Measurements from ENCODE around the gene REP15.
"Not testable (repeated sequence)": the region's sequence is repeated elsewhere in the genome, so short reads cannot be mapped to it uniquely, and the experiment has no call there.

The REP15 gene

DNA sequence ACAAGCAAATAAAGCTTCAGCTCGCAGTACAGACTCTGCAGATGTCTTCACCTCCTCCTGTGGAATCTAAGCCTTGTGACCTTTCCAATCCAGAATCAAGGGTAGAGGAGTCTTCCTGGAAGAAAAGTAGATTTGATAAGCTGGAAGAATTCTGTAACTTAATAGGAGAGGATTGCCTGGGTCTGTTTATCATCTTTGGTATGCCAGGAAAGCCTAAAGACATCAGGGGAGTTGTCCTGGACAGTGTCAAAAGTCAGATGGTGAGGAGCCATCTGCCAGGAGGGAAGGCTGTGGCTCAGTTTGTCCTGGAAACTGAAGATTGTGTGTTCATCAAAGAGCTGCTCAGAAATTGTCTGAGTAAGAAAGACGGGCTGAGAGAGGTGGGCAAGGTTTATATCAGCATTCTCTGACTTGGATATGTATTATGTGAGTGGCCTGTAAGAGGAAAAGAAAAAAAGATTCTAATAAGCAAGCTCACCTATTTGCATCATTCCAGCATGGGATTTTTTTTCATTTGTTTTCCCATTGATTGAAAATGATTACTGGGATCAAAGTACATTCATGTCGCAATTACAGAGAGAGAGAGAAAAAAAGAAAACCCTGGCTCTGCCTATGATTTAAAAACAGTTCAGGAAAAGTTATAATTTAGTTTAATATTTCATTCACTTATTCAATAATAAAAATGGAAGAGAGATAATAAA, 767 bp downstream of the REP15 start:
- no peak for DNase-seq (ENCODE audit: low read depth in 2 of 3, low spot score in 2 of 3)

DNA sequence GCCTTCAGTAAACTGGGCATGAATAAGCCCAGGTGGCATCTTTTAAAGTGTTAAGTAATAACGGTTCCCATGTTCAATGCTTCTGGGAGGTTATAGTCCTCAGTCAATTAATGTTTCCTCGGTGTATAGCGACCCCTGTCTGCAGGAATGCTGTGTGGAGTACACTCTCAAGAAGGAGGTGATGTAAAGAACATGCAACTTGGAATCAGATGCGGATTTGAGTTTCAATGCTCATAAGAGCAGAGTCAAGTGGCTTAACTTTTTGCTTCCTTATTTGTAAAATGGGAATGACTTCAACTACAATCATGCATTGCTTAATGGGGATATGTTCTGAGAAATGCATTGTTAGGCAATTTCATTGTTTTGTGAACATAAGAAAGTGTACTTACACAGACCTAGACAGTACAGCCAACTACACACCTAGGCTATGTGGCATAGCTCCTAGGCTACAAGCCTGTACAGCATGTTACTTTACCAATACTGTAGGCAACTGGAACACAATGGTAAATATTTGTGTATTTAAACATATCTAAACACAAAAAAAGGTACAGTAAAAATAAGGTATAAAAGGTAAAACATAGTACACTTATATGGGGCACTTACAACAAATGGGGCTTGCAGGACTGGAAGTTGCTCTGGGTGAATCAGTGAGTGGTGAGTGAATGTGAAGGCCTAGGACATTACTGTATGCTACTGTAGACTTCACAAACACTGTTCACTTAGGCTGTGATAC, 7.6 kb downstream of the REP15 start:
- DNase-seq (ENCODE audit: low read depth in 2 of 3, low spot score in 2 of 3): peak; percentile 16 to 20 (median 18)

DNA sequence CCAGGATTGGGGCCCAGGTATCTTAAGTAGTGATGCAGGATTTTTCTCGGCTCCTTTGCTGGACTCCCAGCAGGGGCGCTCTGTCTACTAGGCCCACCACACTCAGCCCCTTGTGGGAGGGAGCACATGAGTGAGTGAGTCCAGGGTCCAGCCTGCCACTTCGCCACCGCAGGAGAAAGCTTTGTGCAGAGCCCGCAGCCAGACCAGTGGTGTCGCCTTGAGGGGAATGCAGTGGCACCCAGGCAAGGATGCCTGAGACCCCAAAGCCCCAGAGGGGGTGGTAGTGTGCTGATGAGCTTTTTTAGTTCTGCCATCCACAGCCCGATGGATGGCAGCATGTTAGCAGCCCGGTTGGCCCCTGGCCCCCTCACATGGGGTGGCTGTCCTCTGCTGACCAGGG, 9.0 kb downstream of the REP15 start:
- no peak for DNase-seq (ENCODE audit: low read depth in 2 of 3, low spot score in 2 of 3)

DNA sequence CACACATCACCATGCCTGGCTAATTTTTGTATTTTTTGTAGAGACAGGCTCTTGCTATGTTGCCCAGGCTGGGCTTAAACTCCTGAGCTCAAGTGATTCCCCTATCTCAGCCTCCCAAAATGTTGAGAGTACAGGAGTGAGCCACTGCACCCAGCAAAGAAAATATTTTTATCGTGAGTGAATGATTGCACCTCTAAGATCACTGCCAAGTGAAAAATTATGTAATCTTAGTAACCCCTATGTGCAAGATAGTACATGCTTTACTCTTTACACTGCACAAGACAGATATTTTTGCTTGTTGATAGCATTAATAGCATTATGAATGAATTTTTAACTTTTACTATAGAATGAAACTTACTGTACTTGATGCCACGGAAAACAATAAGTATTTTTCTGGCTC, 11.0 kb downstream of the REP15 start:
- DNase-seq (ENCODE audit: low read depth in 2 of 3, low spot score in 2 of 3): no peak

DNA sequence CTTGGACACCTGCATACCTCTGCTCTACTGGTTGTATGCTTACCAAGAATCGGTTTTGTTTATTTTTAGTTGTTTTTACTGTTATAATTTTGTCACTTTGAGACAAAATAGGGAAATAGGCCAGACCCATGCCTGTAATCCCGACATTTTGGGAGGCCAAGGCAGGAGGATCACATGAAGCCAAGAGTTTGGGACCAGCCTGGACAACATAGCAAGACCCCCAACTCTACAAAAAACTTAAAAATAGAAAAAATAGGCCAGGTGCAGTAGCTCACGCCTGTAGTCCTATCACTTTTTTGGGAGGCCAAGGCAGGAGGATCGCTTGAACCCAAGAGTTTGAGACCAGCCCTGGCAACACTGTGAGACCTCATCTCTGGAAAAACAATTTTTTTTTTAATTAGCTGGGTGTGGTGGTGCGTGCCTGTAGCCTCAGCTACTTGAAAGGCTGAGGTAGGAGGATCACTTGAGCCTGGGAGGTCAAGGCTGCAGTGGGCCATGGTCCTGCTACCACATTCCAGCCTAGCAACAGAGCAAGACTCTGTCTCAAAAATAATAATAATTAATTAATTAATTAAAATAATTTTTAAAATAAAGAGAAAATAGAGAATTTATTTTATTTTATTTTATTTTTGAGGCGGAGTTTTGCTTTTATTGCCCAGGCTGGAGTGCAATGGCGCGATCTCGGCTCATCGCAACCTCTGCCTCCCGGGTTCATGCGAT, 13.1 kb downstream of the REP15 start:
- no peak for DNase-seq (ENCODE audit: low read depth in 2 of 3, low spot score in 2 of 3)

DNA sequence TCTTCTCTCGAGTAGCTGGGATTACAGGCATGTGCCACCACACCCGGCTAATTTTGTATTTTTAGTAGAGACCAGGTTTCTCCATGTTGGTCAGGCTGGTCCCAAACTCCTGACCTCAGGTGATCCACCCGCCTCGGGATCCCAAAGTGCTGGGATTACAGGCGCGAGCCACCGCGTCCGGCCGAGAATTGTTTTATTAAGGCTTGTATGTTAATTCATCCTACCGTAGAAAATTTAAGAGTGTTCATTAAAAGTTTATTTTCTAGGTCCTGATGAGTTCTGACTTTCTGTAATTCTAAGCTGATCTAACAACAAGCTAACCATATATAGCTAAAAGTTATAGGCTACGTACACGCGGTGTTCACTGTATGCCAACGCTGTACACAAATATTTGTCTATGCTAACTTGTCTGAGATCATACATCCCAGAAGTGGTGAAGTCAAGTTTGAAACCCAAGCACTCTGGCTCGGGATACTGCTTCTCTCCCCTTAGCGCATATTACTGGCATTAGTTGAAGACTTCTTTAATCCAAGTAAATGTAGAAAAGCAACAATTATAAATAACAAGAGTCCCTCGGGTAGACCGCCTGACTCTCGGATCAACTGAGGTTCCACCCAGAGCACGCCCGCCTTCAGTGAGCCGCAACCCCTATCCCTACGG, 13.8 kb downstream of the REP15 start:
- DNase-seq (ENCODE audit: low read depth in 2 of 3, low spot score in 2 of 3): no peak

DNA sequence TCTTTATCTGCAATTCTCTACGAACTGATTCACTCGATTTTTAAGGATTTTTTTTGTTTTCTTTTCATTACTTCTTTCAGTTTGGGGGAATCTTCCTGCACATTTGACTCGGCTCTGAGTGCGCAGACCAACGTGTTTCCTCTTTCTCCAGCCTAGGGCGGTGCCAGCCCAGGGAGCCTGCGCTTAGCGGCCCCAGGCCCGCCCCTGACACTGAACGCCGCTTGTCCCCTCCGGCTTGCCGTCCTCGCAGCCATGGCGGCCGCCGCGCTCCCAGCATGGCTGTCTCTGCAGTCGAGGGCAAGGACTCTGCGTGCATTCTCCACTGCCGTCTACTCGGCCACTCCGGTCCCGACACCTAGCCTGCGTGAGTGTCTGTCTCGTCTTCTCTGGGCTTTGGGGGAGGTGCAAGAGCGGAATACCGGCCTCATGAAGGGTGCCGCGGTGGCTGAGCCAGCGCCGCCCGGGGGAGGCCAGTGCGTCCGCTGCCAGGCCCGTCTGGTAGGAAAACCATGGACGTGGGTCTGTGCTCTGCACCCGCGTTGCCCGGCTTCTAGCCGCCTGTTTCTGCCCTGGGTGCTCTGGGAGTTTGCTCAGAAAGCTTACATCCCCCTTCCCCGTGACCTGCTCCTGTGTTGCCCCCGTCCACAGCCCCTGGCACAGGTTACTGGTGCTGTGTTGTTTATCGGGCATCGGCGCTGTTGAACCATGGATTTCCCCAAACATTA, 14.5 kb downstream of the REP15 start, which contains the start of gene MRPS35:
TSS of gene MRPS35 (plus strand) at position 241 of the 725 bp plus-strand sequence. CDS start at position 253, 12 bp downstream.
- peak; percentile 77 to 85 (median 79) for DNase-seq (ENCODE audit: low read depth in 2 of 3, low spot score in 2 of 3)

DNA sequence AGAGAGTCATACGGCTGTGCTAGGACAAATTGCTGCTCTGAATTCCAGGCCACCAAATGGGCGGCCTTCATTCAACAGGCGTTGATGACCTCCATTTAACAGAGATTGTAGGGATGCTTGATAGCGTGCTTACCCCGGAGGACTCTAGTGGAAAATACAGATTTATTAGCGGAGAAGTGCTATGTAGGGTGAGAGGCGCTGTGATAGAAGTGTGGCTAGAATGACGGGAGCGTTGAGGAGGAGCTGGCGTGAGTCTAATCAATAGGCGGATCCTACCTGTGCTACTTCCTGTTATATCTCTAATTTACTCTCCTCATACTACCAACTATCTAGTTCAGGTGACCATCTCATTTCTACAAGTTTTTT, 15.1 kb downstream of the REP15 start:
- DNase-seq (ENCODE audit: low read depth in 2 of 3, low spot score in 2 of 3): no peak

DNA sequence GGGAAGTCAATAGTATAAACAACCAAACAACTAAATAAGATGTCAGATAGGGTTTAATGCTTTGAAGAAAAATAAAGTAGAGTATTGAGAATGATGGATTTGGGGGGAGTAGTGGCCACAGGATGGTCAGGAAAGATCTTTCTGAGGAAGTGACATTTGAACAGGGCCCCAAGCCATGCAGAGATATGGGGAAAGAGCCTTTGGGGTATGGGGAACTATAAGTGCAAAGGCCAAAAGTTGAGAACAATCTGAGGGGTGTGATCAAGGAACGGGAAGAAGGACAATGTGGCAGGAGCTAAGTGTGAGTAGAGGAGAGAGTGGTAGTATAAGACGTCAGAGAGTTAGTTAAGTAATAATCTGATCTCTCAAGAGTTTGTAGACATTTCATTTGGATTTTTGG, 15.7 kb downstream of the REP15 start:
- DNase-seq (ENCODE audit: low read depth in 2 of 3, low spot score in 2 of 3): no peak

DNA sequence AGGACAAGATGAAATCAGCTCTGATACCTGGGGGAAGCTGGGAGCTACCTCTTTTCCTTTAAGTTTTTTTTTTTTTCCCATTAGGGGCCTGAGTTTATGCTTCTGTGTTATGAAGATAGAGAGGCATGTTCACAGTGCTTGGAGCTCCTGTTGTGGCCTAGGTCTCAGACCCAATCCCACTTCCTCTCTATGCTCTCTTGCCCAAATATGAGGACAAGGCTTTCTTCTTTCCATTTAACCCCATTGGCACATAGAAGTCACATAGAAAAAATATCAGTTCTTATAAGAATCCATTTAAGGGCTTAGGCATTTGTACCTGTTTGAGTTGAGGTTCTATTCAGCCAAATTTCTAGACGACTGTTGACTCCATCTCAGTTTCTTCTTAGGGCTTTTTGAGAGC, 27.0 kb downstream of the REP15 start:
- no peak for DNase-seq (ENCODE audit: low read depth in 2 of 3, low spot score in 2 of 3)

DNA sequence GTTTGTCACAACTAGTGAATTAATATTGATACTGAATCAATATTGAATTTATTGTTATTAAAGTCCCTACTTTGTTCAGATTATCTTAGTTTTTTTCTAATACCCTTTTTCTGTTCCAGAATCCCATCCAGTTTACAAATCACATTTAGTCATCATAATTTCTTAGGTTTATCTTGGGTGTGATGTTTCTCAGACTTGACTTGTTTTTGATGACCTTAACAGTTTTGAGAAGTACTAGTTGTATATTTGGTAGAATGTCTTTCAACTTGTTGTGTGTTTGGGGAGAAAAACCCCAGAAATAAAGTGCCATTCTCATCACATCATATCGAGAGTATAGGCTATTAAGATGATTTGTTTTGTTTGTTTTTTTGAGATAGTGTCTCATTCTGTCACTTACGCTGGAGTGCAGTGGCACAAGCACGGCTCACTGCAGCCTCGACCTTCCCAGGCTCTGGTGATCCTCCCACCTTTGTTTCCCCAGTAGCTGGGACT, 33.9 kb downstream of the REP15 start:
- DNase-seq (ENCODE audit: low read depth in 2 of 3, low spot score in 2 of 3): no peak

DNA sequence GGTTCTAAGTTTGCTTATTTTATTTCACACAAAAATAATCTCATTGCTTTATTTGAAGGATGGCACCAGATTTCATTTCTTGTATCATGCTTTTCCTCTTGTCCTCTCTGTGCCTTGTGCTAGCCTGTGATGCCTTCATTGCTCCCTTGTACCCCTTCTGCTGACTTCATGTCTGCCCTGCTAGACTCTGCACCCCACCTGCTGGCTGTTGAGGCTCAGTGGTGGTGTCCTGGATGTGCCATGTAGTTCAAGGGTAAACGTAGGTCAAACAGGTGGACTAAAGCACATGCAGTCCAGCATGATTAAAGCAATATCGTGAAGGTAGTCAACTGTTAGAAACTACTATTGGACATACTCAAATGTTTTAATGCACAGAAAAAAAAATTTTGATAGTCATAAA, 36.0 kb downstream of the REP15 start:
- no peak for DNase-seq (ENCODE audit: low read depth in 2 of 3, low spot score in 2 of 3)

DNA sequence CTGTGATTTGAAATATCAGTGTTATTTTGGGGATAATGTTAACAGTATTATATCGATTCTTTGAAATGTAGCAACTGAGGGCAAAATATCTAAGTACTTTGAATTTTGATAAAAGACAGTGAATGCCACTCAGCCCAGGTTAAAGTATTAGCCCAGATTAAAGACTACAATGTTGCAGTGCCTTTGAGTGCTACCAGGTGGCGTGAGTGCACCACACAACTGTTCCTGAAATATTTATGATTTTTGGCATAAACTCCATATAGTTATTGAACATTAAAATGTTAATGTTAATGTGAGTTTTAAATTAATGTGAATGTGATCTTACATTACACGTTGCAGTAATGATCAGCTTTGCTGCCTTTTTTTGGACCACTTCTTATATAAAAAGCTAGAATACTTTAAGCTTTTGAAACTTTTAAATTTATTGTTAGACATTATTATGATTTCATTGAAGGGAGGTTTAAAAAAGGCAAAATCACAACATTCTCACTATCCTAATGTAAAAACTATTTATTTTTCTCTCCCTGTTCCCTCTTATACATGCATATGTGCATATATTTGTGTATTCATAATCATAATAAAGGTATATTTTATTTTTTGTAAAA, 36.9 kb downstream of the REP15 start:
- no peak for DNase-seq (ENCODE audit: low read depth in 2 of 3, low spot score in 2 of 3)

DNA sequence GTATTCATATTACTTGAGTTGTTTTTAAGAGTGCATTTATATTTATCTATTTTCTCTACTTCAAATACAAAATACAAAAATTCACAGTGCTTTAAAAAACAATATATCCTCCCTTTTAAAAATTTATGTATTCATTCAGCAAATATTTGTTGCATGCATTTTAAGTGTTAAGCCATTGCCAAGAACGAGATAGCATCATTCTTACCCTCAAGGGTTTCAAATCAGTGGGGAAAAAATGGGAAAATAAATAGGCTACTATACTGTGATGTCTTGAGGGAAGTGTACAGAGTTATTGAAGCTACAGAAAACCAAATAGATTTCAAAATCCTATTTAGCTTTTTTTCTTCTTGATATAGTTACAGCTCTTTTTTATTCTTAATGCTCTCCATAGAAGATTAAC, 37.5 kb downstream of the REP15 start:
- no peak for DNase-seq (ENCODE audit: low read depth in 2 of 3, low spot score in 2 of 3)

DNA sequence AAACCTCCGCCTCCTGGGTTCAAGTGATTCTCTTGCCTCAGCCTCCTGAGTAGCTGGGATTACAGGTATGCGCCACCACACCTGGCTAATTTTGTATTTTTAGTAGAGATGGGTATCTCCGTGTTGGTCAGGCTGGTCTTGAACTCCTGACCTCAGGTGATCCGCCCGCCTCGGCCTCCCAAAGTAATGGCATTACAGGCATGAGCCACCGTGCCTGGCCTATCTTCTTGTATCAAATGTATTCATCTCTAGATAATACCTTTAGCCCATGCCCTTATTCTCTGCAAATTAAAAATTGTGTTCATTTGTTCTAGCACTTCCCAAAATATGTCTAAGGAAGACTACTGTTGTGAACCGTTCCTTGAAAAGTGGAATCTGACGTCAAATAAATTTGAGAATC, 38.1 kb downstream of the REP15 start:
- not testable (repeated sequence) for DNase-seq (ENCODE audit: low read depth in 2 of 3, low spot score in 2 of 3)

DNA sequence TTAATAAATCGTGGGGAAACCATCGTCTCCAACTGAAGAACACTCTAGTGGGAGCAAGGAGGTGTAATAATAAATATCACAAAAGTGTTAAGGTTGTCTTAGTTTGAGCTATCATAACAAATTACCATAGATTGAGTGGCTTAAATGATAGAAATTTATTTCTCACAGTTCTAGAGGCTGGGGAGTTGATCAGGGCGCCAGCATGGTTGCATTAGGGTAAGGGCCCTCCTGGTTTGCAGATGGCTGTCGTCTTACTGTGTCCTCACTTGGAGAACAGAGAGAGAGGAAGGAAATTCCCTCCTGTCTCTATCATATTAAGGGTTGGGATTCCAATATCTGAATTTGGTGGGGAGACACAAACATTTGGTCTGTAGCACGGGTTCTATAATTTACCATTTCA, 47.4 kb downstream of the REP15 start:
- DNase-seq (ENCODE audit: low read depth in 2 of 3, low spot score in 2 of 3): no peak

DNA sequence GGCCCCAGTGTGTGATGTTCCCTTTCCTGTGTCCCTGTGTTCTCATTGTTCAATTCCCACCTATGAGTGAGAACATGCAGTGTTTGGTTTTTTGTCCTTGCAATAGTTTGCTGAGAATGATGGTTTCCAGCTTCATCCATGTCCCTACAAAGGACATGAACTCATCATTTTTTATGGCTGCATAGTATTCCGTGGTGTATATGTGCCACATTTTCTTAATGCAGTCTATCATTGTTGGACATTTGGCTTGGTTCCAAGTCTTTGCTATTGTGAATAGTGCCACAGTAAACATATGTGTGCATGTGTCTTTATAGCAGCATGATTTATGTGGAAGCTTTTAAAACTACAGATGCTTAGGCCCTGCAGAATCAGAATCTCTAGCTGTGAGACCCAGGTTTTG, 49.5 kb downstream of the REP15 start:
- DNase-seq (ENCODE audit: low read depth in 2 of 3, low spot score in 2 of 3): not testable (repeated sequence)

Measured in activated CD8-positive, alpha-beta memory T cell treated with anti-CD3 and anti-CD28 coated beads for 48 hours (primary cell).